Parathyroid adenoma (tissue), 2 donors: ENCODE data around the gene CCDC88A.

Source experiments
- H2AFZ ChIP-seq: fragments of 300-600 bp; sonication (generic); one replicate; pipeline ENCODE4 v1.7.0; 2017; ENCODE audit warnings: antibody characterized with exemption, mild to moderate bottlenecking
- H3K27ac ChIP-seq: fragments of 300-600 bp; sonication (generic); one replicate; pipeline ENCODE4 v1.7.0; 2017
- H3K27me3 ChIP-seq: fragments of 300-600 bp; sonication (generic); one replicate; pipeline ENCODE4 v1.7.0; 2017; ENCODE audit warnings: low read length; ENCODE audit not compliant: control insufficient read depth, insufficient read depth
- H3K36me3 ChIP-seq: fragments of 300-600 bp; sonication (generic); one replicate; pipeline ENCODE4 v1.7.0; 2017; ENCODE audit warnings: low read length; ENCODE audit not compliant: control insufficient read depth, insufficient read depth
- H3K4me1 ChIP-seq: fragments of 300-600 bp; sonication (generic); one replicate; pipeline ENCODE4 v1.7.0; 2017; ENCODE audit warnings: control low read depth
- H3K4me2 ChIP-seq: fragments of 300-600 bp; sonication (generic); one replicate; pipeline ENCODE4 v1.7.0; 2017; ENCODE audit warnings: low read length
- H3K4me3 ChIP-seq: fragments of 300-600 bp; sonication (generic); one replicate; pipeline ENCODE4 v1.7.0; 2017; ENCODE audit warnings: low read depth, low read length
- H3K79me2 ChIP-seq: fragments of 300-600 bp; sonication (generic); one replicate; pipeline ENCODE4 v1.7.0; 2017; ENCODE audit warnings: control low read depth
- H3K9ac ChIP-seq: fragments of 300-600 bp; sonication (generic); one replicate; pipeline ENCODE4 v1.7.0; 2017; ENCODE audit warnings: mild to moderate bottlenecking
- H3K9me3 ChIP-seq: fragments of 300-600 bp; sonication (generic); one replicate; pipeline ENCODE4 v1.7.0; 2017; ENCODE audit warnings: low read length; ENCODE audit not compliant: control insufficient read depth
- TF ChIP-seq, protein P1 (sequence below): fragments of 300-600 bp; sonication (generic); IDR thresholded peaks from one replicate; pipeline ENCODE4 v1.7.0; 2017; ENCODE audit warnings: antibody characterized with exemption, mild to moderate bottlenecking
- donor health status: primary hyperparathyroidism.

Gene CCDC88A

DNA sequence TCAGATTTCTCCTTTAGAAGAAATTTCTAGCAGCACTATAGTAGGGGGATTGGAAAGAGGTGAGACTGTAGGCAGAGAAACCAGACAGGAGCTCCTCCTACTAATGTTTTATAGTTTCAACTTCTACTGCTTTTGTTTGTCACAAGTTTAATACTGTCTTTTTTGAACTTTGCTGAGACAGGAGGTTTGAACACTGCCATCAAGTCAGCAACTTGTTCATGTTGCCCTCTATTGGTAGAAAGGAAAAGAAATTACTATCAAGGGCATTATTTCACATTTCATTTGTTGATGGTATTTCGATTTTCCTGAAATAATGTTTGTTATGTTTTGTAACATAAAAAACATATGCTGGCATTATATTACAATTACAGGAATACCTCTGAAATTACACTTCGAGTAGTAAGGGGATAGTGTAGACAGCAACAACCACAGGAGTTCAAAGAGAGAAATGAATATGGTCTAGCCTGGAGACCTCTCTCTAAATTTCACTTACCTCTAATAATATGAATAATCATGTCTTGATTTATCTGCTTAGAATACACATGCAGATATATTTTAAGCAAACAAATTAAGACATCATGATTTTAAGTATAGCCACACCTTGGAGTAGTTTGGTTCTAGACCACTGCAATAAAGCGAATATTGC, 12.4 kb upstream of the CCDC88A start:
- Histone ChIP-seq H3K4me1 (peaks cover 7% of the 10 kb centered on the region), H3K4me3 (no peak overlapping the region), H2AFZ (peak overlapping the region; percentile 23), H3K27me3 (no peaks in the 10 kb centered on the region), H3K4me2 (no peak overlapping the region), H3K36me3 (no peaks in the 10 kb centered on the region), H3K79me2 (no peaks in the 10 kb centered on the region), H3K9me3 (no peaks in the 10 kb centered on the region), H3K27ac (no peak overlapping the region), H3K9ac (no peak overlapping the region)
- TF ChIP-seq, protein P1, sequence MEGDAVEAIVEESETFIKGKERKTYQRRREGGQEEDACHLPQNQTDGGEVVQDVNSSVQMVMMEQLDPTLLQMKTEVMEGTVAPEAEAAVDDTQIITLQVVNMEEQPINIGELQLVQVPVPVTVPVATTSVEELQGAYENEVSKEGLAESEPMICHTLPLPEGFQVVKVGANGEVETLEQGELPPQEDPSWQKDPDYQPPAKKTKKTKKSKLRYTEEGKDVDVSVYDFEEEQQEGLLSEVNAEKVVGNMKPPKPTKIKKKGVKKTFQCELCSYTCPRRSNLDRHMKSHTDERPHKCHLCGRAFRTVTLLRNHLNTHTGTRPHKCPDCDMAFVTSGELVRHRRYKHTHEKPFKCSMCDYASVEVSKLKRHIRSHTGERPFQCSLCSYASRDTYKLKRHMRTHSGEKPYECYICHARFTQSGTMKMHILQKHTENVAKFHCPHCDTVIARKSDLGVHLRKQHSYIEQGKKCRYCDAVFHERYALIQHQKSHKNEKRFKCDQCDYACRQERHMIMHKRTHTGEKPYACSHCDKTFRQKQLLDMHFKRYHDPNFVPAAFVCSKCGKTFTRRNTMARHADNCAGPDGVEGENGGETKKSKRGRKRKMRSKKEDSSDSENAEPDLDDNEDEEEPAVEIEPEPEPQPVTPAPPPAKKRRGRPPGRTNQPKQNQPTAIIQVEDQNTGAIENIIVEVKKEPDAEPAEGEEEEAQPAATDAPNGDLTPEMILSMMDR: peak; percentile 45

DNA sequence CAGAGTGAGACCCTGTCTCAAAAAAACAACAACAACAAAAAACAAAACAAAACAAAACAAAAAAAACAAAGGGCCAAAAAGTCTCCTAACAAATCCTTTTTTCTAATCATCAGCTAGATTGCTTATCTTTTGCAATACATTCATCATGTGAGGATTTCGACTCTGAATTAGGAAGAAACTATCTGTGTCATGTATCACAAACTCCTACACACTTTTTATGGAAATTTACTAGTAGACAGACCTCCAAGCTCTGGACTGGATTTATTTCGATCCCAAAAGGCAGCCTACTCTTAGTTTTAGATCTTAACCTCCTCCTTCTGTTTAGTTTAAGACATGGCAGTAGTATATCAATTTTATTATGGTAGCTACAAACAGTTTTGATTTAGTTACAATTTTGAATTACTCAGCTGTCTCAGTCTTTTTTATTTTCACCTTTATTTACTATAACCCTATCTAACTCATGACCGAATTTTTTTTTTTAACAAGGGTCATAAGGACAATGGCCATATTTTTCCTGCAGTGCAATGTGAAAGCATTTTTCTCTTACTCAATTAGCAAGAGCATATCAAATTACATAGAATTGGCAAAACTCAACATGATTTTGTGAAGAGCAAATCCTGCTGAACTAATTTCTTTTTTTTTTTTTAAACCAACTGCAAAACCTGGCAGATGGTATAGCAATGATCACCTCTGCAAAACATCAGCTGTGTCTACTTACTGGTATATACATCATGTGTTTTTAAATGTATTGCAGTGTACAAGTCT, 10.7 kb upstream of the CCDC88A start:
- Histone ChIP-seq H3K9ac (no peak overlapping the region), H3K27me3 (no peaks in the 10 kb centered on the region), H3K4me2 (no peak overlapping the region), H3K36me3 (no peaks in the 10 kb centered on the region), H3K4me3 (no peak overlapping the region), H3K4me1 (peaks cover 7% of the 10 kb centered on the region), H3K9me3 (no peaks in the 10 kb centered on the region), H2AFZ (peak overlapping the region; percentile 39), H3K79me2 (no peaks in the 10 kb centered on the region), H3K27ac (no peak overlapping the region)
- TF ChIP-seq, protein P1: no peak

DNA sequence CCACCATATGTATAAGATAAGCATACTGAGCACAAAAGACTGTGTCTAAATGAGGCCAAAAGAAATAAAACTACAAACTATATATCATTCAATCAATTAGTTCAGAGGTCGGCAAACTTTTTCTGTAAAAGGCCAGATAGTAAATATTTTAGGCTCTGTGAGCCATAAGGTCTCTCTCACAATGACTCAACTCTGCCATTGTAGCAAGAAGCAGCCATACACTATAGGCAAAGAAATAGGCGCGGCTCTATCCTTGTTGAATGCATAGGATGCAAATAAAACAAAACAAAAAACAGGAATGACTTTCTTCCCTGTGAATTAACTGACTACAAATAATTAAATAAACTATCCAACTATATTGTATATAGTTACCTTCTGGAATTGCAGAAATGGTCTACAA, 8.6 kb upstream of the CCDC88A start:
- no peak overlapping the region for H3K4me2 ChIP-seq
- H3K4me3 ChIP-seq: no peak overlapping the region
- H3K4me1 ChIP-seq: peaks cover 7% of the 10 kb centered on the region
- H3K9ac ChIP-seq: no peak overlapping the region
- H3K27ac ChIP-seq: no peak overlapping the region
- H3K9me3 ChIP-seq: no peaks in the 10 kb centered on the region
- no peaks in the 10 kb centered on the region for H3K79me2 ChIP-seq
- H3K36me3 ChIP-seq: no peaks in the 10 kb centered on the region
- H2AFZ ChIP-seq: no peak overlapping the region
- TF ChIP-seq, protein P1: no peak
- H3K27me3 ChIP-seq: no peaks in the 10 kb centered on the region

DNA sequence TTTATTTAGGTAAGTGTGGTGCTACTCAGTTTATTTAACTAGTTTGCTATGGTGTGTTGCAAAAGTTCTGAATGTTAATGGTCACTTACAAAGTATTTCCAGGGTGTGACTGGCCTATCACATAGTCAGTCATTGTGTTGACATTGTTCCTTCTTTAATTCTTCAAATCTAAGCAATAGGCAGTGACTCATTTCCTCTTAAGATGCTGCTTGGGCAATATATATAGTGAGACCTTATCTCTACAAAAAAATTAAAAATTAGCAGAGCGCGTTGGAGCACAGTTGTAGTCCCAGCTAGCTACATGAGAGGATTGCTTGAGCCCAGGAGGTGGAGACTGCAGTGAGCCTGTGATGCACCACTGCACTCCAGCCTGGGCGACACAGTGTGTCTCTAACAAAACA, 5.8 kb upstream of the CCDC88A start:
- H3K4me3 ChIP-seq: no peak overlapping the region
- H2AFZ ChIP-seq: no peak overlapping the region
- no peak overlapping the region for H3K27ac ChIP-seq
- TF ChIP-seq, protein P1: no peak
- H3K4me1 ChIP-seq: peaks cover 2% of the 10 kb centered on the region
- H3K9me3 ChIP-seq: no peaks in the 10 kb centered on the region
- no peaks in the 10 kb centered on the region for H3K27me3 ChIP-seq
- no peak overlapping the region for H3K9ac ChIP-seq
- no peaks in the 10 kb centered on the region for H3K36me3 ChIP-seq
- H3K79me2 ChIP-seq: no peaks in the 10 kb centered on the region
- H3K4me2 ChIP-seq: no peak overlapping the region
